GM12872 (cell line): ENCODE results near the gene FMC1.

Experiments used
- CTCF ChIP-seq: IDR thresholded peaks from 3 replicates; pipeline ENCODE4 v1.5.1; 2011; ENCODE audit warnings: low read depth, mild to moderate bottlenecking, low read length, moderate library complexity; ENCODE audit not compliant: insufficient read depth

Gene FMC1

GRCh38 chr7:139300390-139300789, 40.7 kb upstream of the FMC1 start:
- no peak for TF ChIP-seq CTCF

DNA sequence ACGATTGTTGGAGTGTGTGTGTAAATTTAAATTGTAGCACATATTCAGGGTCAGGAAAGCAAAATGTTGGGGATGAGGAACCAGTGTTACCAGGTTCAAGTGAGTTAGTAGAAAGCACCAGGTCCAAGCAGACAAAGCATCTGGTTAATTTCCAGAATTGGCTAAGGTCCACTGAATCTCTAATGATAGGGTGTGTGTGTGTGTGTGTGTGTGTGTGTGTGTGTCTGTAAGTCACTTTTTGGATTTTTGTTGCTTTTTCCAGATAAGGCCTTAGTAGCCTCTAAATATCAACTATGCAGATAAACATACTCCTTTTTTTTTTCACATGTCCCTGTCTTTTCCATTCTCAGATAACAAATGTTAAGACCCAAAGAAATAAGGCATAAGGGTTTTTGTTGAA, 36.6 kb upstream of the FMC1 start:
- no peak for TF ChIP-seq CTCF

DNA sequence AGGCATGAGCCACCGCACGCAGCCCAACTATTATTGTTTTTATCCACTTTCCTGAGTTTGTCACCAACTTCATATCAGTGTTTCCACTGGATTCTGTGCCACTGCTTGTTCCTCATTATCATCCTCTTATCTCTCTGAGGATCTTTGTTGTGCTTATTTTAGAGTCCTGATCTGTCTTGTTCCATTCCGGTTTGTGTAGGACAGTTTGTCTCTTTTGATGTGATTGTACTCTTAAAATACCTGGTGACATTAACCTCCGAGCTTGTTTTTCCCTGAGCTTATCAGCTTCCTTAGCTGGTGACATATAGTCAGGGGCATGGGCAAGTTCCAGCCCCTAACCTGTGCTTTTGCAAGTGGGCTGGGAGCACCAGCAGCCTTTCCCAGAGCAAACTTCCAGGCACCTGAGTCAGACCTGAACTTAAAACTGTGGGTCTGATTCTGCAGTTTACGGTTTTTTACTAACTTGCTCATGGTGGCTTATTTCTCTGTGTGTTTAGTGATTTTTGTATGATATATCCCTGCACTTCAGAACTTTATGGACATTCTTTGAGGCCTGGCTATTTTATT, 23.1 kb upstream of the FMC1 start:
- no peak for TF ChIP-seq CTCF

DNA sequence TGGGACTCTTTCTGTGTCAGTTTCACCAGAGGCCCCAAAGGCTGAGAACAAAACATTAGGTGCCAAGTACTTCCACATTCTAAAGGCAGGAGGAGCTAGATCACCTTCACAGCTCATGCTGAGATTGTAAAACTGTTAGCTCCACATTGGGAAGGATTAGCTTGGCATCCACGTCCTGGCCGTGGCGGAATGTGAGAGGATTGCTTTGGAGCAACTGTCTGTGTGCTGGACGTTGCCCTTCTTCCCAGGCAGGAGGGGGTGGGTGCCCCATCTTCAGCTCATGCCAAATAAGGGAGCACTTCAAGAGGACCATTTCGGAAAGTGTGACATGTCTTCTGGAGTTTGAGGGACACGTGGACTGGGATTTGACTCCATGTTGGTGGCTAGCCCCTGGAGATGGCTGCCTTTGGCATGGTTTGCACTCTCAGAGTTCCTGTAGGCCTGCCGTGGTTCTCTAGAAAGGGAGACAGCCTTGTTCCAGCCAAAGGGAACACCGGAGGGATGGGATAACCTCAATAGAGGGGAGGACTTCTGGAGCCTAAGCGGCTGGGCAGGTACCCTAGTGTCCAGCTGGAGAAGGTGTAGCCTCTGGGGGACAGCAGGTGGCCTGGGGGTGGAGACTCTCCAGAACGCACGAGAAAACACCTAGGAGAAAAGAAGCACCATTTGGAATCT, 19.9 kb upstream of the FMC1 start:
- peak; percentile 46; the same call in 2 of the 3 replicates for TF ChIP-seq CTCF

GRCh38 chr7:139328375-139328774, 12.8 kb upstream of the FMC1 start:
- TF ChIP-seq CTCF = no peak

GRCh38 chr7:139329119-139329518, 12.0 kb upstream of the FMC1 start:
- no peak for TF ChIP-seq CTCF

DNA sequence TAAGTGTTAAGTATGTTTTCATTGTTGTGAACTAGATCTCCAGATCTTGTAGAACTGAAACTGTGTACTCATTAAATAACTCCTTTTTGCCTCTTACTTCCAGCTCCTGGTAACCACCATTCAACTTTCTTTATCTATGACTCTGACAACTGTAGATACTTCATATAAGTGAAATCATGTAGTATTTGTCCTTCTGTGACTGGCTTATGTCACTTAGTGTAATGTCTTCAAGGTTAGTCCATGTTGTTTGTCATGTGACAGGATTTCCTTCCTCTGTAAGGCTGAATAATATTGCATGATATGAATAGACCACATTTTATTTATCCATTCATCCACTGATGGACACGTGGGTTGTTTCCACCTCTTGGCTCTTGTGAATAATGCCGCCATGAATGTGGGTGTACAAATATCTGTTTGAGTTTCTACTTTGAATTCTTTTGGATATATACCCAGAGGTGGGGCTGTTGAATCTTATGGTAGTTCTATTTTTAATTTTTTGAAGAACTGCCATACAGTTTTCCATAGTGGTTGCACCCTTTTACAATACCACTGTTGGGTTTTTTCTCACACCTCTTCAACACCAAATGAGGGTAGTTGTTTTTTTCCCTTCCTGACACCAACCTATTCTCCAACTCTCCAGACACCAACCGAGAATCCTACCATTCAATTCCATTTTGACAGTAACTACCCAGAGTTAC, 10.7 kb upstream of the FMC1 start:
- TF ChIP-seq CTCF = no peak
